NB4 (cell line): ENCODE measurements around the gene ZDHHC23.

Experiments
- POLR2A ChIP-seq: IDR thresholded peaks from 2 replicates; pipeline ENCODE4 v1.6.1; 2011; ENCODE audit warnings: mild to moderate bottlenecking; ENCODE audit not compliant: insufficient read length; ENCODE audit errors: extremely low read depth
- TF ChIP-seq, protein P1 (sequence below): IDR thresholded peaks from one replicate; pipeline ENCODE4 v1.5.1; 2012; ENCODE audit warnings: low read depth, low read length
- TF ChIP-seq, protein P2 (sequence below): IDR thresholded peaks from 2 replicates; pipeline ENCODE4 v1.6.1; 2011; ENCODE audit warnings: low read depth, low read length

- TF ChIP-seq, protein P1, sequence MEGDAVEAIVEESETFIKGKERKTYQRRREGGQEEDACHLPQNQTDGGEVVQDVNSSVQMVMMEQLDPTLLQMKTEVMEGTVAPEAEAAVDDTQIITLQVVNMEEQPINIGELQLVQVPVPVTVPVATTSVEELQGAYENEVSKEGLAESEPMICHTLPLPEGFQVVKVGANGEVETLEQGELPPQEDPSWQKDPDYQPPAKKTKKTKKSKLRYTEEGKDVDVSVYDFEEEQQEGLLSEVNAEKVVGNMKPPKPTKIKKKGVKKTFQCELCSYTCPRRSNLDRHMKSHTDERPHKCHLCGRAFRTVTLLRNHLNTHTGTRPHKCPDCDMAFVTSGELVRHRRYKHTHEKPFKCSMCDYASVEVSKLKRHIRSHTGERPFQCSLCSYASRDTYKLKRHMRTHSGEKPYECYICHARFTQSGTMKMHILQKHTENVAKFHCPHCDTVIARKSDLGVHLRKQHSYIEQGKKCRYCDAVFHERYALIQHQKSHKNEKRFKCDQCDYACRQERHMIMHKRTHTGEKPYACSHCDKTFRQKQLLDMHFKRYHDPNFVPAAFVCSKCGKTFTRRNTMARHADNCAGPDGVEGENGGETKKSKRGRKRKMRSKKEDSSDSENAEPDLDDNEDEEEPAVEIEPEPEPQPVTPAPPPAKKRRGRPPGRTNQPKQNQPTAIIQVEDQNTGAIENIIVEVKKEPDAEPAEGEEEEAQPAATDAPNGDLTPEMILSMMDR: no peak
- TF ChIP-seq POLR2A: no peak
- TF ChIP-seq, protein P2, sequence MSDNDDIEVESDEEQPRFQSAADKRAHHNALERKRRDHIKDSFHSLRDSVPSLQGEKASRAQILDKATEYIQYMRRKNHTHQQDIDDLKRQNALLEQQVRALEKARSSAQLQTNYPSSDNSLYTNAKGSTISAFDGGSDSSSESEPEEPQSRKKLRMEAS: no peak
These were observed 20.3 kb upstream of the ZDHHC23 start for GRCh38 chr3:113927556-113927955.
